Measurements from ENCODE around the gene CAD. TPM values are rescaled to one million over a fixed set of nuclear protein-coding genes. Genes with fewer than 3 reads are reported as not detected.

Gene CAD
- total RNA-seq, 1 donor from 2014 or later: 60.0 TPM

DNA sequence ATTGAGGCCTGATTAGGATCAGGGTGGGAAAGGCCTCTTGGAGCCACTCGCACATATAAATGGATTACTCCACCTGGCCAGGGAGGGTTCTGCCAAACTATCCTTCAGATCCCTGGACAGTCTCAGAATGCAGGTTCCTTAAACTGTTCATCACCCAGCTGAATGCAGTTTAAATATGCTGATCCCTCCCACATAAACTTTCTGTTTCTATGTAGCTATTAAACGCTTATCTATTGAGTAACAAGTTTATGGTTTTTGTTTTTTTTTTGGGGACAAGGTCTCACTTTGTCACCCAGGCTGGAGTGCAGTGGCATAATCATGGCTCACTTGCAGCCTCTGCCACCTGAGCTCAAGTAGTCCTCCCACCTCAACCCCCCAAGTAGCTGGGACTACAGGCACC is 1.9 kb downstream of the CAD start:
- TF ChIP-seq, protein P1, sequence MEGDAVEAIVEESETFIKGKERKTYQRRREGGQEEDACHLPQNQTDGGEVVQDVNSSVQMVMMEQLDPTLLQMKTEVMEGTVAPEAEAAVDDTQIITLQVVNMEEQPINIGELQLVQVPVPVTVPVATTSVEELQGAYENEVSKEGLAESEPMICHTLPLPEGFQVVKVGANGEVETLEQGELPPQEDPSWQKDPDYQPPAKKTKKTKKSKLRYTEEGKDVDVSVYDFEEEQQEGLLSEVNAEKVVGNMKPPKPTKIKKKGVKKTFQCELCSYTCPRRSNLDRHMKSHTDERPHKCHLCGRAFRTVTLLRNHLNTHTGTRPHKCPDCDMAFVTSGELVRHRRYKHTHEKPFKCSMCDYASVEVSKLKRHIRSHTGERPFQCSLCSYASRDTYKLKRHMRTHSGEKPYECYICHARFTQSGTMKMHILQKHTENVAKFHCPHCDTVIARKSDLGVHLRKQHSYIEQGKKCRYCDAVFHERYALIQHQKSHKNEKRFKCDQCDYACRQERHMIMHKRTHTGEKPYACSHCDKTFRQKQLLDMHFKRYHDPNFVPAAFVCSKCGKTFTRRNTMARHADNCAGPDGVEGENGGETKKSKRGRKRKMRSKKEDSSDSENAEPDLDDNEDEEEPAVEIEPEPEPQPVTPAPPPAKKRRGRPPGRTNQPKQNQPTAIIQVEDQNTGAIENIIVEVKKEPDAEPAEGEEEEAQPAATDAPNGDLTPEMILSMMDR (IDR thresholded peaks at IDR 0.05; ENCODE audit: insufficient read depth, low read length, poor library complexity, severe bottlenecking): no peak
- H3K36me3 ChIP-seq (ENCODE audit: control insufficient read depth, insufficient read depth, low read length): peaks cover 3% of the 10 kb centered on the region
- DNase-seq (ENCODE audit: low read depth): no peak
- no peak overlapping the region for H3K4me3 ChIP-seq (ENCODE audit: low read depth, low read length)
- no peaks in the 10 kb centered on the region for H3K27me3 ChIP-seq (ENCODE audit: control insufficient read depth, insufficient read depth, low read length)

DNA sequence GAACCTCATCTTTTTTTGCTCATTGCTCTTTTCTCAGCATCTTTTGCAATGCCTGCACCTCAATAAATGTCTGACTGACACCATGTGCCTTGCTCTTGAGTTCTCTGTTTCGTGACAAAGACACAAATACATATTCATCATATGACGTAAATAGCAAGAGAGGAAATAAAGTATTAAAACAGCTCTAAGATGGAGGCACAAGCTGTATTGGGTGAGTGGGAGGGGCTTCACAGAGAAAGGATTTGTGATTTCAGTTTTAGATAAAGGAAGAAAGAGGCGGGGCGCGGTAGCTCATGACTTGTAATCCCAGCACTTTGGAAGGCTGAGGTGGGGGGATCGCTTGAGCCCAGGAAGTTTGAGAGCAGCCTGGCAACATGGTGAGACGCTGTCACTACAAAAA is 2.9 kb downstream of the CAD start:
- Histone ChIP-seq H3K36me3 (ENCODE audit: control insufficient read depth, insufficient read depth, low read length) (peaks cover 3% of the 10 kb centered on the region), H3K27me3 (ENCODE audit: control insufficient read depth, insufficient read depth, low read length) (no peaks in the 10 kb centered on the region), H3K4me3 (ENCODE audit: low read depth, low read length) (no peak overlapping the region)
- TF ChIP-seq, protein P1 (IDR thresholded peaks at IDR 0.05; ENCODE audit: insufficient read depth, low read length, poor library complexity, severe bottlenecking): no peak
- no peak for DNase-seq (ENCODE audit: low read depth)

DNA sequence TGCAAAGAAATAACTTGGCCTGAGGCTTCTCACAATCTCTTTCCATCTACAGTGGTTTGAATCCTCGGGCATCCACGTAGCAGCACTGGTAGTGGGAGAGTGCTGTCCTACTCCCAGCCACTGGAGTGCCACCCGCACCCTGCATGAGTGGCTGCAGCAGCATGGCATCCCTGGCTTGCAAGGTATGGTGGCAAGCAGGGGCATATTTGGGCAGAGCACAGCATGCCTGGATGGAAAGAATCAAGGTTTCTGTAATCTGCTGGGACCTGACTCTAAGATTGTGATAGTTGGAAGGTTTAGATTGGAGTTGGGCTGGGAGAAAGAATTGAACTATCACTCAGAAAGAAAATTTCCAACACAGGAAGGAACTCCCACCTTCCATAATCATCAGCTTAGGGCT is 4.0 kb downstream of the CAD start:
- DNase-seq (ENCODE audit: low read depth): no peak
- TF ChIP-seq, protein P1 (IDR thresholded peaks at IDR 0.05; ENCODE audit: insufficient read depth, low read length, poor library complexity, severe bottlenecking): no peak
- no peak overlapping the region for H3K4me3 ChIP-seq (ENCODE audit: low read depth, low read length)
- peaks cover 3% of the 10 kb centered on the region for H3K36me3 ChIP-seq (ENCODE audit: control insufficient read depth, insufficient read depth, low read length)
- no peaks in the 10 kb centered on the region for H3K27me3 ChIP-seq (ENCODE audit: control insufficient read depth, insufficient read depth, low read length)

DNA sequence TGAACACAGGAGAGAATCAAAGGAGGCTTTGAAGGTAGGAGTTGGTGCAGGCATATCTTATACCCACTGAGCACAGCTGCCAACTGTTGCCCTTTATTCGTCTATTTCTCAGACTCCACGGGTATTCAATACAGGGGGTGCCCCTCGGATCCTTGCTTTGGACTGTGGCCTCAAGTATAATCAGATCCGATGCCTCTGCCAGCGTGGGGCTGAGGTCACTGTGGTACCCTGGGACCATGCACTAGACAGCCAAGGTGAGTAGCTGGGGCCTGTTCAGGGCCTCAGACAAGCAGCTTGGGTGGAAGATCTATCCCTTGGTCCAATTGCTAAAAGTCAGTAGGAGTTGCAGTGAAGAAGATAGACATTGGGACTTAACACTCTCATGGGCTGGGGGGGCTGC is 5.2 kb downstream of the CAD start:
- H3K27me3 ChIP-seq (ENCODE audit: control insufficient read depth, insufficient read depth, low read length): no peaks in the 10 kb centered on the region
- H3K4me3 ChIP-seq (ENCODE audit: low read depth, low read length): no peak overlapping the region
- DNase-seq (ENCODE audit: low read depth): no peak
- TF ChIP-seq, protein P1 (IDR thresholded peaks at IDR 0.05; ENCODE audit: insufficient read depth, low read length, poor library complexity, severe bottlenecking): no peak
- peaks cover 3% of the 10 kb centered on the region for H3K36me3 ChIP-seq (ENCODE audit: control insufficient read depth, insufficient read depth, low read length)

DNA sequence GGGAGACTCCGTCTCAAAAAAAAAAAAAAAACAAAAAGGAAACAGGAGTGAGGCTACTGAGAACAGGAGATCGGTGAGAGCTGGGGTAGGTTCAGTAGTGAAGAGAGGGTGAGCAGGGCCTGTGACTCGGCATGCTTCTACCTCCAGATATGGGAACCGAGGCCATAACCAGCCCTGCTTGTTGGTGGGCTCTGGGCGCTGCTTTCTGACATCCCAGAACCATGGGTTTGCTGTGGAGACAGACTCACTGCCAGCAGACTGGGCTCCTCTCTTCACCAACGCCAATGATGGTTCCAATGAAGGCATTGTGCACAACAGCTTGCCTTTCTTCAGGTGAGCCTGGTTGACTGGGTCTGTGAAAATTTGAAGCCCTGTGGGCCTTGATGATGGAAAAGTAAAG is 6.2 kb downstream of the CAD start:
- DNase-seq (ENCODE audit: low read depth): no peak
- TF ChIP-seq, protein P1 (IDR thresholded peaks at IDR 0.05; ENCODE audit: insufficient read depth, low read length, poor library complexity, severe bottlenecking): no peak
- Histone ChIP-seq H3K27me3 (ENCODE audit: control insufficient read depth, insufficient read depth, low read length) (no peaks in the 10 kb centered on the region), H3K36me3 (ENCODE audit: control insufficient read depth, insufficient read depth, low read length) (peaks cover 2% of the 10 kb centered on the region), H3K4me3 (ENCODE audit: low read depth, low read length) (no peak overlapping the region)

DNA sequence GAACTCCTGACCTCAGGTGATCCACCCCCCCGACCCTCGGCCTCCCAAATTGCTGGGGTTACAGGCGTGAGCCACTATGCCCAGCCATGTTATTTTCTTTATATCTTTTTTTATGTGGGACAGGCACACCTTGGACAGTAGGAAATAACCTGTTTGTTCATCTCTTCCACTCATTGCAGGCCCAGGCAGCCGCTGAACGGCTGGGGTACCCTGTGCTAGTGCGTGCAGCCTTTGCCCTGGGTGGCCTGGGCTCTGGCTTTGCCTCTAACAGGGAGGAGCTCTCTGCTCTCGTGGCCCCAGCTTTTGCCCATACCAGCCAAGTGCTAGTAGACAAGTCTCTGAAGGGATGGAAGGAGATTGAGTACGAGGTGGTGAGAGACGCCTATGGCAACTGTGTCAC is 8.4 kb downstream of the CAD start:
- Histone ChIP-seq H3K36me3 (ENCODE audit: control insufficient read depth, insufficient read depth, low read length) (peaks cover 2% of the 10 kb centered on the region), H3K27me3 (ENCODE audit: control insufficient read depth, insufficient read depth, low read length) (no peaks in the 10 kb centered on the region), H3K4me3 (ENCODE audit: low read depth, low read length) (no peak overlapping the region)
- TF ChIP-seq, protein P1 (IDR thresholded peaks at IDR 0.05; ENCODE audit: insufficient read depth, low read length, poor library complexity, severe bottlenecking): no peak
- DNase-seq (ENCODE audit: low read depth): no peak
